GM18499 (cell line): ENCODE data around the gene GPR142.
"Not testable (repeated sequence)": the region's sequence is repeated elsewhere in the genome, so short reads cannot be mapped to it uniquely, and the experiment has no call there.

ENCODE experiments used
- ATAC-seq: cut with Tn5 transposase; IDR thresholded peaks from one replicate; pipeline ENCODE4 v1.9.1; 2021; ENCODE audit warnings: moderate number of reproducible peaks; ENCODE audit not compliant: insufficient read depth, unreplicated experiment

Gene GPR142

GRCh38 chr17:74390680-74391653 is 23.7 kb downstream of the GPR142 start:
- no peak for ATAC-seq

DNA sequence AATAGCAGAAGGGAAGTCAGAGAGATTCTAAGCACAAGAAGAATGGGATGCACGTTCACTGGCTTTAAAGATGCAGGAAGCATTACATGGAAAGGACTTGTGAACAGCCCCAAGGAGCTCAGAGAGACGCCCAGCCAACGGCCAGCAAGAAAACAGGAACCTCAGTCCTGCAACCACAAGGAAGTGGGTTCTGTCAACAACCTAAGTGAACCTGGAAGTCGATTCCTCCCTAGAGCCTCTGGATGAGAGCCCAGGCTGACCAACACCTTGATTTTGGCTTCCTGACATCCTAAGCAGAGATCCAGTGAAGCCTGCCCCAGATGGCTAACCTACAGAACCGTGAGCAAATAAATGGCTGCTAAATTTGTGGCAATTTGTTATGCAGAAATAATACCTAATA is 24.5 kb downstream of the GPR142 start:
- no peak for ATAC-seq

GRCh38 chr17:74392848-74393247 is 25.5 kb downstream of the GPR142 start:
- no peak for ATAC-seq

GRCh38 chr17:74393346-74393942 is 26.1 kb downstream of the GPR142 start:
- no peak for ATAC-seq

- ATAC-seq, result no peak
Observed at GRCh38 chr17:74394275-74394950, 27.1 kb downstream of the GPR142 start.

DNA sequence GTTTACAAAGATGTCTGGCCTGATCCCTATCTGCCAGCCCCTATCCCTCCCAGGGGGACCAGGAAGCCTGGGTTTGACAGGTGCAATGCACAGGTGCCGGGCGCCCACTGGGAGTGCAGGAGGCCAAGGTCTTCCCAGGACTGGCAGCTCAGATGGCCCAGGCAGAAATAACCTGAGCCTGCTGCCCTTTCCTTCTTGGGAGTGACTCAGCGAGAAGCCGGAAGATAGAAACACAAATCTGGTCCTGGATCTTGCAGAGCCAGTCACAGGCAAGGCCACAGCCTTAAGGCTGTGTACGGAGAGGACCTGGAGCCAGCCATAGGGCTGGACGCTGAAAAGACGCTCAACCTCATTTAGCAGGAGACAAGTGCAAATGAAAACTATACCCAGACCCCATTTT is 27.7 kb downstream of the GPR142 start:
- ATAC-seq, result no peak

DNA sequence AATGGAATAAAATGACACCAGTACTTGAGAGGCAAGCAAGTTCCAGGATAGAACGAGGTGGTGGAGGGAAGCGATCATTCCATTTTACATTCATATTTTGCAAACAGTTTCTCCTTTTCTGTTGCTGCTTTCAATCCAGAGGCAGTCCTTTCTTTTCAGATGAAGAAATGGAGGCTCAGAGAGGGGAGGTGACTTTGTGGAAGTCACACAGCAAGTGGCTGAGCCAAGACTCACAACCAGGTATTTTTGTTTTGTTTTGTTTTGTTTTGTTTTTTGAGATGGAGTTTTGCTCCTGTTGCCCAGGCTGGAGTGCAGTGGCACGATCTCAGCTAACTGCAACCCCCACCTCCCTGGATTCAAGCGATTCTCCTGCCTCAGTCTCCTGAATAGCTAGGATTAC is 29.3 kb downstream of the GPR142 start:
- ATAC-seq, result no peak

GRCh38 chr17:74402048-74402447 is 34.7 kb downstream of the GPR142 start:
- no peak for ATAC-seq

GRCh38 chr17:74403512-74404137 is 36.3 kb downstream of the GPR142 start:
- ATAC-seq, result no peak

DNA sequence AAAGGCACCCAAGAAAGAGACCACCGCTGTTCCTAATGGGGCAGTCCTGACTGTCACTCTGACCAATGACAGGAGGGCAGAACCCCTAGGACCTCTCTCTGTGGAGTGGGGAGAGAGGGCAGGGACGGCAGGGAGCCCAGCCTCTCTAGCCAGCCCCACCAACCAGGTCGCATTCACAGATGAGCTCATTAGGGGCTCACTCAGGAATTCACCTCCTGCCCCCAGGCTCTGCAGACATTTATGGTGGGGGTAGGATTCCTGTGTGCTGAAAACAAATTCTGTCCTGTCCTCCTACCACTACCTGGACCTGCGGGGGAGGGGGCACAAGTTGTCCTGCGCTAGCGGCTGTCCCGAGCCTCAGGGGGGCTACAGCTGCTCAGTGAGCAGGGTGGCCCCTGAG is 36.9 kb downstream of the GPR142 start:
- no peak for ATAC-seq

- no peak for ATAC-seq
Observed at GRCh38 chr17:74404789-74405188, 37.5 kb downstream of the GPR142 start.

GRCh38 chr17:74405311-74405710 is 38.0 kb downstream of the GPR142 start:
- not testable (repeated sequence) for ATAC-seq

DNA sequence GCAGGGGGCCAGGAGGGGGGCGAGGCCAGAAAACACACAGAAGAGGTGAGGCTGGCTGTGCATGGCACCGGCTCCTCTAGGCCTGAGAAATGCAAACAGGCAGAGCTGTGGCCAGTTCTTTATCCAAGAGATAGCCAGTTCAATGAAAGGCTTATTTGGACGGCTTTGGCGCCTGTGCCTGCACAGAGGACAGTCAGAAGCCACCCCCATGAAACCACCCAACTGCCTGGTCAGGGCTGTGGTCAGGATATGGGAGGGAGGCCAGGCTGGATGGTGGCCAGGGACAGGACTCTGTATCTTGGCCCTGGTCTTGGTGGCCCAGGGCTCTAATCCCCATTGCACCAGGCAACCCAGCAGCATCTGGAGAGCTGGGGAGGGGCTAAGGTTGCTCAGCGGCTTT is 40.1 kb downstream of the GPR142 start:
- ATAC-seq, result no peak

- no peak for ATAC-seq
Observed at GRCh38 chr17:74408262-74408661, 41.0 kb downstream of the GPR142 start.

DNA sequence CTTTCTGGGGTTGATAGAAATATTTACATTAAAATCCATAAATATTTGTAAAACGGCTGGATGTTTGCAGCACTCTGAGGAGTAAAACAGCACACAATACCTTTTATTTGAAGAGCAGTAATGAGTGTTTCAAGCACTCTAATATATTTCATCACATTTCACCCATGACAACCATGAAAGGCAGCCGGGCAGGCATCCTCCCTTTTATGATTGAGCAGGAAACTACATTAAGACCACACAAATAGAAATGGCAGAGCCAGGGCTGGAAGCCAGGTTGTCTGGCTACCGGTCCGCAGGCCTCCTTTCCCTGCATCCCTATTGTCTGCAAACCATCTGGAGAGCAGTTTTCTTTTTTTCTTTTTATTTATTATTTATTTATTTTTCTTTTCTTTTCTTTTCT is 41.5 kb downstream of the GPR142 start:
- no peak for ATAC-seq

GRCh38 chr17:74410001-74410443 is 42.7 kb downstream of the GPR142 start:
- no peak for ATAC-seq

- no peak for ATAC-seq
Observed at GRCh38 chr17:74412581-74412980, 45.3 kb downstream of the GPR142 start.

GRCh38 chr17:74413491-74413890 is 46.2 kb downstream of the GPR142 start:
- ATAC-seq, result no peak

GRCh38 chr17:74414510-74414909 is 47.2 kb downstream of the GPR142 start:
- ATAC-seq, result no peak

DNA sequence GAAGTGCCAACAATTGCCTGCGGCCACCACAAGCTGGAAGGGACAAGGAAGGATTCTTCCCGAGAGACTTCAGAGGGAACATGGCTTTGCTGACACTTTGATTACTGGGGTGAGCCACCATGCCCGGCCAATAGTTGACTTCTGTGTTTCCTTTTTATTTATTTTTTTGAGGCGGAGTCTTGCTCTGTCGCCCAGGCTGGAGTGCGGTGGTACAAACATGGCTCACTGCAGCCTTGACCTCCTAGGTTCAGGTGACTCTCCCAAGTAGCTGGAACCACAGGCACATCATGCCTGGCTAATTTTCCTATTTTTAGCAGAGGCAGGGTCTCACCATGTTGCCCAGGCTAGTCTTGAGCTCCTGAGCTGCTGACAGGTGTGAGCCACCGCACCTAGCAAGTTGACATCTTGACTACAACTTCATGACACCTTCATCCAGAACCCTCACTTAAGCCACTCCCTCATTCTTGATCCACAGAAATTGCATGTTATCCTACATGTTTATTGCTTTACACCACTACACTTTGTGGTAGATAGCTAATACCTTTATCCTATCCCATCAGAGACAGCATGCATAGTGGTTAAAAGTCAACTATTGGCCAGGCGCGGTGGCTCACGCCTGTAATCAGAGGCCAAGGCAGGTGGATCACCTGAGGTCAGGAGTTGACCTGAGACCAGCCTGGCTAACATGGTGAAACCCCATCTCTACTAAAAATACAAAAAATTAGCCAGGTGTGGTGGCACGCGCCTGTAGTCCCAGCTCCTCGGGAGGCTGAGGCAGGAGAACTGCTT is 48.5 kb downstream of the GPR142 start:
- ATAC-seq, result no peak
